GM23338 (cell line): ENCODE measurements around the gene OR2AE1. TPM values are rescaled to one million over a fixed set of nuclear protein-coding genes. Genes with fewer than 3 reads are reported as not detected.

Source experiments
- ATAC-seq: fragments of 200-7000 bp; cut with Tn5 transposase; 3 replicates; pipeline ENCODE4 v1.9.1; 2020
- DNase-seq: peaks from one replicate; pipeline ENCODE4 v3.0.0-alpha.2; 2015; ENCODE audit warnings: low spot score
- H2AFZ ChIP-seq: fragments of 200-600 bp; sonication (generic); 2 replicates; pipeline ENCODE4 v1.8.0; 2016; ENCODE audit warnings: antibody characterized with exemption, mild to moderate bottlenecking, moderate library complexity
- H3F3A ChIP-seq: fragments of 200-600 bp; sonication (generic); replicated peaks from 2 replicates; pipeline ENCODE4 v1.8.0; 2017; ENCODE audit warnings: antibody characterized with exemption, mixed run types, low read depth
- H3K27ac ChIP-seq: fragments of 200-600 bp; sonication (generic); 2 replicates; pipeline ENCODE4 v1.6.1; 2016; ENCODE audit warnings: low read depth
- H3K27me3 ChIP-seq: fragments of 200-600 bp; sonication (generic); 2 replicates; pipeline ENCODE4 v1.8.0; 2016; ENCODE audit warnings: mild to moderate bottlenecking, mixed run types, moderate library complexity; ENCODE audit not compliant: insufficient read depth
- H3K36me3 ChIP-seq: fragments of 200-600 bp; sonication (generic); 2 replicates; pipeline ENCODE4 v1.8.0; 2016; ENCODE audit warnings: mild to moderate bottlenecking; ENCODE audit not compliant: insufficient read depth
- H3K4me1 ChIP-seq: fragments of 200-600 bp; sonication (generic); 2 replicates; pipeline ENCODE4 v1.8.0; 2016; ENCODE audit warnings: mild to moderate bottlenecking, moderate library complexity; ENCODE audit not compliant: insufficient read depth
- H3K4me2 ChIP-seq: fragments of 200-600 bp; sonication (generic); 2 replicates; pipeline ENCODE4 v1.7.1; 2017; ENCODE audit warnings: mixed run types
- H3K4me3 ChIP-seq: fragments of 200-600 bp; sonication (generic); 2 replicates; pipeline ENCODE4 v1.6.1; 2016; ENCODE audit warnings: mixed run types
- H3K79me2 ChIP-seq: fragments of 200-600 bp; sonication (generic); replicated peaks from 2 replicates; pipeline ENCODE4 v1.8.0; 2017; ENCODE audit warnings: mild to moderate bottlenecking; ENCODE audit not compliant: insufficient read depth
- H3K9me2 ChIP-seq: fragments of 200-600 bp; sonication (generic); 2 replicates; pipeline ENCODE4 v1.8.0; 2017; ENCODE audit not compliant: insufficient read depth
- H4K20me1 ChIP-seq: fragments of 200-600 bp; sonication (generic); replicated peaks from 2 replicates; pipeline ENCODE4 v1.8.0; 2017; ENCODE audit warnings: mild to moderate bottlenecking; ENCODE audit not compliant: insufficient read depth
- H3K27ac Mint-ChIP-seq: 2 replicates; pipeline ENCODE4 v1.8.0; 2020; ENCODE audit warnings: inconsistent platforms, mild to moderate bottlenecking, moderate library complexity, mixed read lengths
- H3K27me3 Mint-ChIP-seq: 3 replicates; pipeline ENCODE4 v1.8.0; 2022; ENCODE audit warnings: low read depth, mild to moderate bottlenecking, moderate library complexity, mixed read lengths, inconsistent platforms; ENCODE audit not compliant: insufficient read depth, poor library complexity
- H3K36me3 Mint-ChIP-seq: 3 replicates; pipeline ENCODE4 v1.8.0; 2021; ENCODE audit warnings: low read depth, mild to moderate bottlenecking, inconsistent platforms, moderate library complexity, mixed read lengths
- H3K4me1 Mint-ChIP-seq: 3 replicates; pipeline ENCODE4 v1.8.0; 2020; ENCODE audit warnings: mild to moderate bottlenecking, inconsistent platforms, mixed read lengths
- H3K4me3 Mint-ChIP-seq: 3 replicates; pipeline ENCODE4 v1.8.0; 2021; ENCODE audit warnings: moderate library complexity, mild to moderate bottlenecking, inconsistent platforms, mixed read lengths
- H3K9me3 Mint-ChIP-seq: 3 replicates; pipeline ENCODE4 v1.8.0; 2020; ENCODE audit warnings: moderate library complexity, mild to moderate bottlenecking, inconsistent platforms, mixed read lengths
- CREB1 ChIP-seq: fragments of 250-450 bp; sonication (Bioruptor Pico); IDR thresholded peaks from 2 replicates; pipeline ENCODE4 v1.5.0; 2020; ENCODE audit warnings: low read depth, mild to moderate bottlenecking, moderate library complexity
- EZH2 ChIP-seq: fragments of 200-600 bp; sonication (generic); IDR thresholded peaks from one replicate; pipeline ENCODE4 v1.8.0; 2017; ENCODE audit warnings: antibody characterized with exemption, mild to moderate bottlenecking, low read depth; ENCODE audit not compliant: unreplicated experiment
- EZH2phosphoT487 ChIP-seq: fragments of 200-600 bp; sonication (generic); IDR thresholded peaks from one replicate; pipeline ENCODE4 v1.8.1; 2018; ENCODE audit warnings: antibody characterized with exemption; ENCODE audit not compliant: unreplicated experiment
- JUNB ChIP-seq: IDR thresholded peaks from one replicate; pipeline ENCODE4 v1.6.1; 2016; ENCODE audit warnings: antibody characterized with exemption; ENCODE audit not compliant: unreplicated experiment
- POLR2AphosphoS5 ChIP-seq: IDR thresholded peaks from 2 replicates; pipeline ENCODE4 v1.6.1; 2016; ENCODE audit warnings: antibody characterized with exemption, low read depth
- STAT1 ChIP-seq: IDR thresholded peaks from one replicate; pipeline ENCODE4 v1.6.1; 2016; ENCODE audit warnings: antibody characterized with exemption; ENCODE audit not compliant: unreplicated experiment
- ZNF114 ChIP-seq: fragments of 250-450 bp; sonication (Bioruptor Pico); IDR thresholded peaks from 2 replicates; pipeline ENCODE4 v1.5.0; 2020; ENCODE audit warnings: mild to moderate bottlenecking, moderate library complexity
- ZNF331 ChIP-seq: fragments of 250-450 bp; sonication (Bioruptor Pico); IDR thresholded peaks from 2 replicates; pipeline ENCODE4 v1.5.0; 2020; ENCODE audit warnings: low read depth, mild to moderate bottlenecking, moderate library complexity
- polyA plus RNA-seq: library from polyadenylated mRNA; unstranded; fragments of >200 nt; fragmentation: Nextera tagmentation; extraction: Ambion mirVana; gene quantifications from 2 replicates; pipeline ENCODE4 v1.2.1, GENCODE V29; 2016
- total RNA-seq: library from RNA; depleted of rRNA; stranded (reverse); fragments of >200 nt; shearing (Covaris generic); gene quantifications from 2 replicates; pipeline ENCODE4 v1.2.3, GENCODE V29; 2014
- TF ChIP-seq, protein P1 (sequence below), 2 experiments: fragments of 200-600 bp in 1 of 2; sonication (generic) in 1 of 2; conservative IDR thresholded peaks; 2 replicates each; pipeline versions ENCODE4 v1.5.1 to v1.6.1; 2016 to 2017; ENCODE audit warnings: antibody characterized with exemption in 2 of 2, low read depth in 2 of 2, mild to moderate bottlenecking in 2 of 2, moderate library complexity in 1 of 2
- TF ChIP-seq, protein P2 (sequence below): IDR thresholded peaks from 2 replicates; pipeline ENCODE4 v1.6.1; 2016; ENCODE audit warnings: antibody characterized with exemption
- TF ChIP-seq, protein P3 (sequence below): fragments of 250-450 bp; sonication (Bioruptor Pico); IDR thresholded peaks from 2 replicates; pipeline ENCODE4 v1.5.0; 2020; ENCODE audit warnings: mild to moderate bottlenecking, moderate library complexity

The OR2AE1 gene
- total and polyA plus RNA-seq, 2 experiments from 2014 or later, result not detected

DNA sequence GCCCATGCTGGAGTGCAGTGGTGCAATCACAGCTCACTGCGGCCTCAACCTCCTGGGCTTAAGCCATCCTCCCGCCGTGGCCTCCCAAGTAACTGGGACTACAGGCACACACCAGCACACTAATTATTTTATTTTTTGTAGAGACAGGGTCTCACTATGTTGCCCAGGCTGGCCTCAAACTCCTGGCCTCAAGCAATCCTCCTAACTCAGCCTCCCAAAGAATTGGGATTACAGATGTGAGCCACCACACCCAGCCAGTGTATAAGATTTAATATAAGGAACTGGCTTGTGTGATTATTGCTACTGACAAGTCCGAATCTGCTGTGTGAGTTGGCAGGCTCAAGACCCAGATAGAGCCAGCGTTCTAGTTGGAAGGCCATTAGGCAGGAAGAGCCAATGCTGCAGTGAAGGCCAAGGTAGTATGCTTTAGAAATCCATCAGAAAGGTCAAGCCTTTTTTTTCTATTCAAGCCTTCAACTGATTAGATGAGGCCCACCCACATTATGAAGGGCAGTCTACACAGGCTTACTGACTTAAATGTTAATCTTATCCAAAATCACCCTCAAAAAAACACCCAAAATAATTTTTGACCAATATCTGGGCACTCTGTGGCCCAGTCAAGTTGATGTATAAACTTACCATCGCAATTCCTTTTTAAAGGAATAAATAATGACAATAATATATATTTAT lies 23.1 kb upstream of the OR2AE1 start (continued):
- TF ChIP-seq, protein P1, sequence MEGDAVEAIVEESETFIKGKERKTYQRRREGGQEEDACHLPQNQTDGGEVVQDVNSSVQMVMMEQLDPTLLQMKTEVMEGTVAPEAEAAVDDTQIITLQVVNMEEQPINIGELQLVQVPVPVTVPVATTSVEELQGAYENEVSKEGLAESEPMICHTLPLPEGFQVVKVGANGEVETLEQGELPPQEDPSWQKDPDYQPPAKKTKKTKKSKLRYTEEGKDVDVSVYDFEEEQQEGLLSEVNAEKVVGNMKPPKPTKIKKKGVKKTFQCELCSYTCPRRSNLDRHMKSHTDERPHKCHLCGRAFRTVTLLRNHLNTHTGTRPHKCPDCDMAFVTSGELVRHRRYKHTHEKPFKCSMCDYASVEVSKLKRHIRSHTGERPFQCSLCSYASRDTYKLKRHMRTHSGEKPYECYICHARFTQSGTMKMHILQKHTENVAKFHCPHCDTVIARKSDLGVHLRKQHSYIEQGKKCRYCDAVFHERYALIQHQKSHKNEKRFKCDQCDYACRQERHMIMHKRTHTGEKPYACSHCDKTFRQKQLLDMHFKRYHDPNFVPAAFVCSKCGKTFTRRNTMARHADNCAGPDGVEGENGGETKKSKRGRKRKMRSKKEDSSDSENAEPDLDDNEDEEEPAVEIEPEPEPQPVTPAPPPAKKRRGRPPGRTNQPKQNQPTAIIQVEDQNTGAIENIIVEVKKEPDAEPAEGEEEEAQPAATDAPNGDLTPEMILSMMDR (conservative IDR thresholded peaks at IDR 0.05; ENCODE audit: low read depth in 2 of 2), result no peak
- no peak for TF ChIP-seq ZNF331 (CRISPR knock-in tag)
- TF ChIP-seq, protein P2, sequence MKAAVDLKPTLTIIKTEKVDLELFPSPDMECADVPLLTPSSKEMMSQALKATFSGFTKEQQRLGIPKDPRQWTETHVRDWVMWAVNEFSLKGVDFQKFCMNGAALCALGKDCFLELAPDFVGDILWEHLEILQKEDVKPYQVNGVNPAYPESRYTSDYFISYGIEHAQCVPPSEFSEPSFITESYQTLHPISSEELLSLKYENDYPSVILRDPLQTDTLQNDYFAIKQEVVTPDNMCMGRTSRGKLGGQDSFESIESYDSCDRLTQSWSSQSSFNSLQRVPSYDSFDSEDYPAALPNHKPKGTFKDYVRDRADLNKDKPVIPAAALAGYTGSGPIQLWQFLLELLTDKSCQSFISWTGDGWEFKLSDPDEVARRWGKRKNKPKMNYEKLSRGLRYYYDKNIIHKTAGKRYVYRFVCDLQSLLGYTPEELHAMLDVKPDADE, result no peak
- TF ChIP-seq STAT1, result no peak
- no peak for TF ChIP-seq JUNB
- TF ChIP-seq EZH2phosphoT487, result no peak
- no peak for TF ChIP-seq POLR2AphosphoS5
- no peak for TF ChIP-seq ZNF114 (CRISPR knock-in tag)
- TF ChIP-seq CREB1, result no peak

DNA sequence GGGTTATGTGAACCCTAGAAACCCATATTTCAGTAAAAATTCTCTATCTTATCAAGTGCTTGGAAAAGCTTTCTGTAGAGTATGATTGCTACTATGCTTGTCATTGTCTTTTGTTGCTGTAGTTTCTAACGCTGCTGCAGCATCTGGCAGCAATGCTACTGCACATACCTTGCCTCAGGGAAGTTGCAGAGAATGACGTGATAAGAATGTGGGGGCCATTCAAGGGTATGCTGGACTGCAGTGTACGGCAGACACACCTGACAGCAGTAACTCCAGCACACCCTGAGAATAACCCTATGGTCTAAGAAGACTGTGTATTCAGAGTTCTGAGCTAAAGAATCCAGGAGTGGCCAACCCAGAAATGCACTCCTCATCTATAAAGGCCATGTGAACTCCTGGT lies 22.0 kb upstream of the OR2AE1 start:
- TF ChIP-seq EZH2 (no peak), ZNF114 (CRISPR knock-in tag) (no peak), JUNB (no peak), CREB1 (no peak), EZH2phosphoT487 (no peak)
- TF ChIP-seq, protein P3, sequence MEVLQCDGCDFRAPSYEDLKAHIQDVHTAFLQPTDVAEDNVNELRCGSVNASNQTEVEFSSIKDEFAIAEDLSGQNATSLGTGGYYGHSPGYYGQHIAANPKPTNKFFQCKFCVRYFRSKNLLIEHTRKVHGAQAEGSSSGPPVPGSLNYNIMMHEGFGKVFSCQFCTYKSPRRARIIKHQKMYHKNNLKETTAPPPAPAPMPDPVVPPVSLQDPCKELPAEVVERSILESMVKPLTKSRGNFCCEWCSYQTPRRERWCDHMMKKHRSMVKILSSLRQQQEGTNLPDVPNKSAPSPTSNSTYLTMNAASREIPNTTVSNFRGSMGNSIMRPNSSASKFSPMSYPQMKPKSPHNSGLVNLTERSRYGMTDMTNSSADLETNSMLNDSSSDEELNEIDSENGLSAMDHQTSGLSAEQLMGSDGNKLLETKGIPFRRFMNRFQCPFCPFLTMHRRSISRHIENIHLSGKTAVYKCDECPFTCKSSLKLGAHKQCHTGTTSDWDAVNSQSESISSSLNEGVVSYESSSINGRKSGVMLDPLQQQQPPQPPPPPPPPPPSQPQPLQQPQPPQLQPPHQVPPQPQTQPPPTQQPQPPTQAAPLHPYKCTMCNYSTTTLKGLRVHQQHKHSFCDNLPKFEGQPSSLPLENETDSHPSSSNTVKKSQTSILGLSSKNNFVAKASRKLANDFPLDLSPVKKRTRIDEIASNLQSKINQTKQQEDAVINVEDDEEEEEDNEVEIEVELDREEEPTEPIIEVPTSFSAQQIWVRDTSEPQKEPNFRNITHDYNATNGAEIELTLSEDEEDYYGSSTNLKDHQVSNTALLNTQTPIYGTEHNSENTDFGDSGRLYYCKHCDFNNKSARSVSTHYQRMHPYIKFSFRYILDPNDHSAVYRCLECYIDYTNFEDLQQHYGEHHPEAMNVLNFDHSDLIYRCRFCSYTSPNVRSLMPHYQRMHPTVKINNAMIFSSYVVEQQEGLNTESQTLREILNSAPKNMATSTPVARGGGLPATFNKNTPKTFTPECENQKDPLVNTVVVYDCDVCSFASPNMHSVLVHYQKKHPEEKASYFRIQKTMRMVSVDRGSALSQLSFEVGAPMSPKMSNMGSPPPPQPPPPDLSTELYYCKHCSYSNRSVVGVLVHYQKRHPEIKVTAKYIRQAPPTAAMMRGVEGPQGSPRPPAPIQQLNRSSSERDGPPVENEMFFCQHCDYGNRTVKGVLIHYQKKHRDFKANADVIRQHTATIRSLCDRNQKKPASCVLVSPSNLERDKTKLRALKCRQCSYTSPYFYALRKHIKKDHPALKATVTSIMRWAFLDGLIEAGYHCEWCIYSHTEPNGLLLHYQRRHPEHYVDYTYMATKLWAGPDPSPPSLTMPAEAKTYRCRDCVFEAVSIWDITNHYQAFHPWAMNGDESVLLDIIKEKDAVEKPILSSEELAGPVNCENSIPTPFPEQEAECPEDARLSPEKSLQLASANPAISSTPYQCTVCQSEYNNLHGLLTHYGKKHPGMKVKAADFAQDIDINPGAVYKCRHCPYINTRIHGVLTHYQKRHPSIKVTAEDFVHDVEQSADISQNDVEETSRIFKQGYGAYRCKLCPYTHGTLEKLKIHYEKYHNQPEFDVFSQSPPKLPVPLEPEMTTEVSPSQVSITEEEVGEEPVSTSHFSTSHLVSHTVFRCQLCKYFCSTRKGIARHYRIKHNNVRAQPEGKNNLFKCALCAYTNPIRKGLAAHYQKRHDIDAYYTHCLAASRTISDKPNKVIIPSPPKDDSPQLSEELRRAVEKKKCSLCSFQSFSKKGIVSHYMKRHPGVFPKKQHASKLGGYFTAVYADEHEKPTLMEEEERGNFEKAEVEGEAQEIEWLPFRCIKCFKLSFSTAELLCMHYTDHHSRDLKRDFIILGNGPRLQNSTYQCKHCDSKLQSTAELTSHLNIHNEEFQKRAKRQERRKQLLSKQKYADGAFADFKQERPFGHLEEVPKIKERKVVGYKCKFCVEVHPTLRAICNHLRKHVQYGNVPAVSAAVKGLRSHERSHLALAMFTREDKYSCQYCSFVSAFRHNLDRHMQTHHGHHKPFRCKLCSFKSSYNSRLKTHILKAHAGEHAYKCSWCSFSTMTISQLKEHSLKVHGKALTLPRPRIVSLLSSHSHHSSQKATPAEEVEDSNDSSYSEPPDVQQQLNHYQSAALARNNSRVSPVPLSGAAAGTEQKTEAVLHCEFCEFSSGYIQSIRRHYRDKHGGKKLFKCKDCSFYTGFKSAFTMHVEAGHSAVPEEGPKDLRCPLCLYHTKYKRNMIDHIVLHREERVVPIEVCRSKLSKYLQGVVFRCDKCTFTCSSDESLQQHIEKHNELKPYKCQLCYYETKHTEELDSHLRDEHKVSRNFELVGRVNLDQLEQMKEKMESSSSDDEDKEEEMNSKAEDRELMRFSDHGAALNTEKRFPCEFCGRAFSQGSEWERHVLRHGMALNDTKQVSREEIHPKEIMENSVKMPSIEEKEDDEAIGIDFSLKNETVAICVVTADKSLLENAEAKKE (CRISPR knock-in tag), result no peak
- TF ChIP-seq, protein P2, result no peak
- H3K4me1 ChIP-seq, result no peaks in the 10 kb centered on the region
- no peak for ATAC-seq

More for the DNA sequence above, 22.0 kb upstream of the OR2AE1 start:
- H3K79me2 ChIP-seq, result no peaks in the 10 kb centered on the region
- no peaks in the 10 kb centered on the region for H4K20me1 ChIP-seq
- H3K27me3 ChIP-seq, result no peaks in the 10 kb centered on the region
- Mint-ChIP-seq H3K27me3 (peaks cover 4% of the 10 kb centered on the region), H3K27ac (no peak overlapping the region), H3K36me3 (peaks cover 18% of the 10 kb centered on the region; the same call in 2 of the 3 replicates), H3K9me3 (no peaks in the 10 kb centered on the region; the same call in 2 of the 3 replicates), H3K4me3 (no peak overlapping the region), H3K4me1 (no peaks in the 10 kb centered on the region)
- no peak for DNase-seq
- no peak overlapping the region for H3K4me2 ChIP-seq
- 0 out of 2 replicates have a peak, but pooled peaks cover 8% of the 10 kb centered on the region for H3K9me2 ChIP-seq
- H3K36me3 ChIP-seq, result 0 out of 2 replicates have a peak, but pooled peaks cover 4% of the 10 kb centered on the region
- no peak overlapping the region for H3K27ac ChIP-seq
- H3K4me3 ChIP-seq, result no peak overlapping the region
- no peak overlapping the region for H2AFZ ChIP-seq
- no peaks in the 10 kb centered on the region for H3F3A ChIP-seq
